ENCODE results near the gene OR5A1.

GRCh38 chr11:59448484-59448883 is 12.2 kb downstream of the OR5A1 start:
- TF ChIP-seq POLR2A (IDR thresholded peaks at IDR 0.05) (no peak), CTCF (IDR thresholded peaks at IDR 0.05) (no peak), POLR2AphosphoS5 (IDR thresholded peaks at IDR 0.05; ENCODE audit: insufficient read depth in 1 of 2, low read depth in 1 of 2) (no peak)

Measured in vagina (tissue), 2 donors.